ENCODE measurements around the gene USP35. TPM values are rescaled to one million over a fixed set of nuclear protein-coding genes. Genes with fewer than 3 reads are reported as not detected.

USP35 gene
- polyA plus RNA-seq, 1 of the 3 experiments (the other 2 are of a cell fraction), result 8.4 TPM

DNA sequence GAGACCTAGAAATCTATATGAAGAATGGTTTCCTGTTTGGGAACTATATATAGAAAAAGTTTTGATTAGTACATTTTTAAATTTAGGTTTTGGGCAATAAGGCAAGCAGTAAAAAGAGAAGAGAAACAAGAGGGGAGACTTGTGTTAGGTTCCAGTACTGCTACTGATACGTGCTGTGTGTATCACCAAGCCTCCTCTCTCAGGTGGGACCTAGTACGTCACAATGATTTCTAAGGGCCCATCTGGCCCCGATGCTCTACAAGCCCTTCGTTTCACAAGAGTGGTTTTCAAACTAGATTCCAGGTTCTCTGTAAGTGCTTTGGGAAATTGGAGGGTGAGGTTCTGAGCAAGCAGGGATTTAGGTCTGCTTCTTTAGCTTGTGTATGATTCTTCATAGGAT lies 39.2 kb downstream of the USP35 start:
- H3F3A ChIP-seq (replicated peaks; ENCODE audit: insufficient read depth), result peaks cover 10% of the 10 kb centered on the region
- H3K9me3 ChIP-seq, result no peaks in the 10 kb centered on the region
- no peaks in the 10 kb centered on the region for H3K9me2 ChIP-seq
- TF ChIP-seq, protein P1, sequence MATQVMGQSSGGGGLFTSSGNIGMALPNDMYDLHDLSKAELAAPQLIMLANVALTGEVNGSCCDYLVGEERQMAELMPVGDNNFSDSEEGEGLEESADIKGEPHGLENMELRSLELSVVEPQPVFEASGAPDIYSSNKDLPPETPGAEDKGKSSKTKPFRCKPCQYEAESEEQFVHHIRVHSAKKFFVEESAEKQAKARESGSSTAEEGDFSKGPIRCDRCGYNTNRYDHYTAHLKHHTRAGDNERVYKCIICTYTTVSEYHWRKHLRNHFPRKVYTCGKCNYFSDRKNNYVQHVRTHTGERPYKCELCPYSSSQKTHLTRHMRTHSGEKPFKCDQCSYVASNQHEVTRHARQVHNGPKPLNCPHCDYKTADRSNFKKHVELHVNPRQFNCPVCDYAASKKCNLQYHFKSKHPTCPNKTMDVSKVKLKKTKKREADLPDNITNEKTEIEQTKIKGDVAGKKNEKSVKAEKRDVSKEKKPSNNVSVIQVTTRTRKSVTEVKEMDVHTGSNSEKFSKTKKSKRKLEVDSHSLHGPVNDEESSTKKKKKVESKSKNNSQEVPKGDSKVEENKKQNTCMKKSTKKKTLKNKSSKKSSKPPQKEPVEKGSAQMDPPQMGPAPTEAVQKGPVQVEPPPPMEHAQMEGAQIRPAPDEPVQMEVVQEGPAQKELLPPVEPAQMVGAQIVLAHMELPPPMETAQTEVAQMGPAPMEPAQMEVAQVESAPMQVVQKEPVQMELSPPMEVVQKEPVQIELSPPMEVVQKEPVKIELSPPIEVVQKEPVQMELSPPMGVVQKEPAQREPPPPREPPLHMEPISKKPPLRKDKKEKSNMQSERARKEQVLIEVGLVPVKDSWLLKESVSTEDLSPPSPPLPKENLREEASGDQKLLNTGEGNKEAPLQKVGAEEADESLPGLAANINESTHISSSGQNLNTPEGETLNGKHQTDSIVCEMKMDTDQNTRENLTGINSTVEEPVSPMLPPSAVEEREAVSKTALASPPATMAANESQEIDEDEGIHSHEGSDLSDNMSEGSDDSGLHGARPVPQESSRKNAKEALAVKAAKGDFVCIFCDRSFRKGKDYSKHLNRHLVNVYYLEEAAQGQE (IDR thresholded peaks at IDR 0.05; ENCODE audit: low read depth, low read length), result no peak
- no peak for TF ChIP-seq MXI1 (IDR thresholded peaks at IDR 0.05; ENCODE audit: low read depth, low read length)
- no peak for TF ChIP-seq SIN3A (IDR thresholded peaks at IDR 0.05; ENCODE audit: borderline replicate concordance, low read depth, low read length)
- no peak for TF ChIP-seq EP300 (IDR thresholded peaks at IDR 0.05; ENCODE audit: borderline replicate concordance in 1 of 2, low read depth in 1 of 2, low read length in 1 of 2)
- no peak for TF ChIP-seq NFIC (IDR thresholded peaks at IDR 0.05; ENCODE audit: borderline replicate concordance)
- TF ChIP-seq CHD2 (IDR thresholded peaks at IDR 0.05; ENCODE audit: low read length, partially characterized antibody), result no peak
- no peak for TF ChIP-seq TEAD4 (IDR thresholded peaks at IDR 0.05; ENCODE audit: borderline replicate concordance, insufficient read depth)
- no peak for TF ChIP-seq RXRA (IDR thresholded peaks at IDR 0.05; ENCODE audit: borderline replicate concordance, low read depth)
- TF ChIP-seq GABPA (IDR thresholded peaks at IDR 0.05; ENCODE audit: low read depth), result no peak
- no peak for TF ChIP-seq POLR2AphosphoS5 (IDR thresholded peaks at IDR 0.05; ENCODE audit: low read depth, low read length)
- TF ChIP-seq, protein P2, sequence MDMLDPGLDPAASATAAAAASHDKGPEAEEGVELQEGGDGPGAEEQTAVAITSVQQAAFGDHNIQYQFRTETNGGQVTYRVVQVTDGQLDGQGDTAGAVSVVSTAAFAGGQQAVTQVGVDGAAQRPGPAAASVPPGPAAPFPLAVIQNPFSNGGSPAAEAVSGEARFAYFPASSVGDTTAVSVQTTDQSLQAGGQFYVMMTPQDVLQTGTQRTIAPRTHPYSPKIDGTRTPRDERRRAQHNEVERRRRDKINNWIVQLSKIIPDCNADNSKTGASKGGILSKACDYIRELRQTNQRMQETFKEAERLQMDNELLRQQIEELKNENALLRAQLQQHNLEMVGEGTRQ (IDR thresholded peaks at IDR 0.05; ENCODE audit: borderline replicate concordance, low read depth, low read length), result no peak
- no peak for TF ChIP-seq YY1 (IDR thresholded peaks at IDR 0.05; ENCODE audit: low read depth)
- TF ChIP-seq TAF1 (IDR thresholded peaks at IDR 0.05; ENCODE audit: borderline replicate concordance, low read depth, low read length), result no peak
- TF ChIP-seq, protein P3, sequence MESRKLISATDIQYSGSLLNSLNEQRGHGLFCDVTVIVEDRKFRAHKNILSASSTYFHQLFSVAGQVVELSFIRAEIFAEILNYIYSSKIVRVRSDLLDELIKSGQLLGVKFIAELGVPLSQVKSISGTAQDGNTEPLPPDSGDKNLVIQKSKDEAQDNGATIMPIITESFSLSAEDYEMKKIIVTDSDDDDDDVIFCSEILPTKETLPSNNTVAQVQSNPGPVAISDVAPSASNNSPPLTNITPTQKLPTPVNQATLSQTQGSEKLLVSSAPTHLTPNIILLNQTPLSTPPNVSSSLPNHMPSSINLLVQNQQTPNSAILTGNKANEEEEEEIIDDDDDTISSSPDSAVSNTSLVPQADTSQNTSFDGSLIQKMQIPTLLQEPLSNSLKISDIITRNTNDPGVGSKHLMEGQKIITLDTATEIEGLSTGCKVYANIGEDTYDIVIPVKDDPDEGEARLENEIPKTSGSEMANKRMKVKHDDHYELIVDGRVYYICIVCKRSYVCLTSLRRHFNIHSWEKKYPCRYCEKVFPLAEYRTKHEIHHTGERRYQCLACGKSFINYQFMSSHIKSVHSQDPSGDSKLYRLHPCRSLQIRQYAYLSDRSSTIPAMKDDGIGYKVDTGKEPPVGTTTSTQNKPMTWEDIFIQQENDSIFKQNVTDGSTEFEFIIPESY (IDR thresholded peaks at IDR 0.05; ENCODE audit: borderline replicate concordance, low read depth), result no peak
- TF ChIP-seq MEF2A (IDR thresholded peaks at IDR 0.05; ENCODE audit: borderline replicate concordance, low read depth), result no peak
- TF ChIP-seq ELF1 (IDR thresholded peaks at IDR 0.05), result no peak
- TF ChIP-seq, protein P4, sequence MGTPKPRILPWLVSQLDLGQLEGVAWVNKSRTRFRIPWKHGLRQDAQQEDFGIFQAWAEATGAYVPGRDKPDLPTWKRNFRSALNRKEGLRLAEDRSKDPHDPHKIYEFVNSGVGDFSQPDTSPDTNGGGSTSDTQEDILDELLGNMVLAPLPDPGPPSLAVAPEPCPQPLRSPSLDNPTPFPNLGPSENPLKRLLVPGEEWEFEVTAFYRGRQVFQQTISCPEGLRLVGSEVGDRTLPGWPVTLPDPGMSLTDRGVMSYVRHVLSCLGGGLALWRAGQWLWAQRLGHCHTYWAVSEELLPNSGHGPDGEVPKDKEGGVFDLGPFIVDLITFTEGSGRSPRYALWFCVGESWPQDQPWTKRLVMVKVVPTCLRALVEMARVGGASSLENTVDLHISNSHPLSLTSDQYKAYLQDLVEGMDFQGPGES (IDR thresholded peaks at IDR 0.05; ENCODE audit: low read depth, low read length), result no peak
- no peak for TF ChIP-seq RAD21 (IDR thresholded peaks at IDR 0.05; ENCODE audit: low read length)
- no peaks in the 10 kb centered on the region for H3K27me3 ChIP-seq (ENCODE audit: insufficient read depth)
- H3K36me3 ChIP-seq (replicated peaks in 1 of 2; ENCODE audit: control insufficient read depth in 1 of 2, insufficient read depth in 2 of 2, low read length in 1 of 2), result peaks cover 6 to 36% of the 10 kb centered on the region in 2 experiments
- no peak overlapping the region for H3K4me2 ChIP-seq
- H3K4me3 ChIP-seq (ENCODE audit: low read depth in 2 of 2, low read length in 1 of 2), result no peak overlapping the region
- CTCF ChIA-PET, result interaction anchor here (0.6 to 4.1 kb wide), 25 partner anchors 9 to 344 kb away, joined by 3 to 19 read pairs (median 4); partner anchors contain the start of gene GAB2
- H4K20me1 ChIP-seq (ENCODE audit: insufficient read depth), result no peaks in the 10 kb centered on the region
- H3K27ac ChIP-seq (ENCODE audit: low read depth in 2 of 2, low read length in 1 of 2), result peak overlapping the region in 1 of 2 experiments; percentile 41; a peak in 1 of 4 replicates
- H3K79me2 ChIP-seq (ENCODE audit: insufficient read depth), result no peaks in the 10 kb centered on the region
- H3K4me1 ChIP-seq (ENCODE audit: control insufficient read depth in 1 of 2, insufficient read depth in 2 of 2, low read depth in 1 of 2, low read length in 1 of 2), result peaks cover 0 to 21% of the 10 kb centered on the region in 2 experiments; a peak in 2 of 4 replicates
- 94% methylated on average over 4 of the region's 4 CpGs for WGBS (ENCODE audit: low lambda C conversion rate)
- POLR2A ChIA-PET, result interaction anchor here (0.6 to 1.2 kb wide), 4 partner anchors 187 to 336 kb away, joined by 3 to 6 read pairs (median 4); partner anchors contain the start of gene GAB2
- DNase-seq, result no peak
- no peak overlapping the region for H2AFZ ChIP-seq (ENCODE audit: low read depth)
- no peak overlapping the region for H3K9ac ChIP-seq

All from SK-N-SH (cell line).